HEK293 (cell line): ENCODE results near the gene ADORA2A.
A peak's percentile ranks its signal among the peaks of the same experiment; 100 is the strongest.

ENCODE experiments used
- CTCF ChIA-PET: fragments of 350-600 bp; formaldehyde crosslinking; extraction: SDS; loops from one replicate; lab custom pipeline; 2021; ENCODE audit warnings: antibody characterized with exemption; lab: Yijun Ruan, JAX
- POLR2A ChIA-PET: fragments of 300-600 bp; formaldehyde crosslinking; extraction: SDS; loops from one replicate; lab custom pipeline; 2020; ENCODE audit warnings: antibody characterized with exemption, inconsistent platforms; lab: Yijun Ruan, JAX
- H3K27ac ChIP-seq: fragments of 200-500 bp; sonication (Bioruptor generic); 2 replicates; pipeline ENCODE4 v1.5.1; 2014; ENCODE audit warnings: low read depth, low read length, control low read depth, inconsistent platforms; ENCODE audit errors: extremely low read depth
- H3K36me3 ChIP-seq, 2 experiments: fragments of 200-500 bp in 1 of 2; sonication (Bioruptor generic) in 1 of 2; 1 replicate in 1 of 2; 2 replicates in 1 of 2; pipeline ENCODE4 v1.5.1; 2014 to 2017; ENCODE audit warnings: inconsistent platforms in 2 of 2, low read length in 2 of 2; ENCODE audit not compliant: control insufficient read depth in 2 of 2, insufficient read depth in 1 of 2
- H3K4me1 ChIP-seq: fragments of 200-500 bp; sonication (Bioruptor generic); 2 replicates; pipeline ENCODE4 v1.5.1; 2014; ENCODE audit warnings: mild to moderate bottlenecking, low read length, inconsistent platforms; ENCODE audit not compliant: control insufficient read depth, insufficient read depth
- H3K4me3 ChIP-seq: 2 replicates; pipeline ENCODE4 v1.5.1; 2011; ENCODE audit warnings: low read depth, mild to moderate bottlenecking, control low read depth, low read length, moderate library complexity
- H3K9me3 ChIP-seq: fragments of 200-500 bp; sonication (Bioruptor generic); 2 replicates; pipeline ENCODE4 v1.5.1; 2014; ENCODE audit warnings: low read depth, low read length, inconsistent platforms; ENCODE audit not compliant: control insufficient read depth, insufficient read depth
- EGR2 ChIP-seq: fragments of 450-650 bp; formaldehyde crosslinking; IDR thresholded peaks from 2 replicates; pipeline ENCODE4 v1.5.1; 2016; ENCODE audit warnings: low read depth, missing biosample characterization, missing genetic modification characterization
- KLF7 ChIP-seq: fragments of 450-650 bp; formaldehyde crosslinking; IDR thresholded peaks from 2 replicates; pipeline ENCODE4 v1.5.1; 2016; ENCODE audit warnings: missing biosample characterization, missing genetic modification characterization, borderline replicate concordance
- OSR2 ChIP-seq: fragments of 450-650 bp; formaldehyde crosslinking; IDR thresholded peaks from 2 replicates; pipeline ENCODE4 v1.5.1; 2016; ENCODE audit warnings: missing biosample characterization, missing genetic modification characterization
- TRIM28 ChIP-seq: IDR thresholded peaks from 2 replicates; pipeline ENCODE4 v1.6.1; 2011; ENCODE audit warnings: low read length, control low read depth, borderline replicate concordance
- ZFP3 ChIP-seq: fragments of 450-650 bp; formaldehyde crosslinking; IDR thresholded peaks from 2 replicates; pipeline ENCODE4 v1.5.1; 2016; ENCODE audit warnings: low read depth, missing biosample characterization, missing genetic modification characterization
- ZFP37 ChIP-seq: fragments of 450-650 bp; formaldehyde crosslinking; IDR thresholded peaks from 2 replicates; pipeline ENCODE4 v1.5.1; 2016; ENCODE audit warnings: missing biosample characterization, missing genetic modification characterization
- ZFP69B ChIP-seq: fragments of 450-650 bp; formaldehyde crosslinking; IDR thresholded peaks from 2 replicates; pipeline ENCODE4 v1.5.1; 2016; ENCODE audit warnings: missing biosample characterization, missing genetic modification characterization
- ZNF146 ChIP-seq: fragments of 450-650 bp; formaldehyde crosslinking; IDR thresholded peaks from 2 replicates; pipeline ENCODE4 v1.5.1; 2016; ENCODE audit warnings: missing biosample characterization, missing genetic modification characterization
- ZNF23 ChIP-seq: fragments of 450-650 bp; formaldehyde crosslinking; IDR thresholded peaks from 2 replicates; pipeline ENCODE4 v1.5.1; 2016; ENCODE audit warnings: missing biosample characterization, missing genetic modification characterization, borderline replicate concordance
- ZNF366 ChIP-seq: fragments of 450-650 bp; formaldehyde crosslinking; conservative IDR thresholded peaks from 2 replicates; pipeline ENCODE4 v1.5.1; 2016; ENCODE audit warnings: missing biosample characterization, missing genetic modification characterization
- ZNF514 ChIP-seq: fragments of 450-650 bp; formaldehyde crosslinking; IDR thresholded peaks from 2 replicates; pipeline ENCODE4 v1.5.1; 2016; ENCODE audit warnings: missing biosample characterization, missing genetic modification characterization
- ZNF558 ChIP-seq: fragments of 450-650 bp; formaldehyde crosslinking; IDR thresholded peaks from 2 replicates; pipeline ENCODE4 v1.5.1; 2016; ENCODE audit warnings: missing biosample characterization, missing genetic modification characterization
- ZNF624 ChIP-seq: fragments of 450-650 bp; formaldehyde crosslinking; IDR thresholded peaks from 2 replicates; pipeline ENCODE4 v1.5.1; 2017; ENCODE audit warnings: missing biosample characterization, missing genetic modification characterization
- ZNF768 ChIP-seq: fragments of 450-650 bp; formaldehyde crosslinking; IDR thresholded peaks from 2 replicates; pipeline ENCODE4 v1.5.1; 2018; ENCODE audit warnings: missing biosample characterization, mild to moderate bottlenecking, missing genetic modification characterization
- TF ChIP-seq, protein P1 (sequence below): fragments of 450-650 bp; formaldehyde crosslinking; IDR thresholded peaks from 2 replicates; pipeline ENCODE4 v1.5.1; 2017; ENCODE audit warnings: missing biosample characterization, missing genetic modification characterization
- TF ChIP-seq, protein P2 (sequence below): fragments of 450-650 bp; formaldehyde crosslinking; IDR thresholded peaks from 2 replicates; pipeline ENCODE4 v1.5.1; 2016; ENCODE audit warnings: missing biosample characterization, missing genetic modification characterization
- TF ChIP-seq, protein P3 (sequence below): fragments of 450-650 bp; formaldehyde crosslinking; IDR thresholded peaks from 2 replicates; pipeline ENCODE4 v1.5.1; 2016; ENCODE audit warnings: missing biosample characterization, missing genetic modification characterization
- TF ChIP-seq, protein P4 (sequence below): fragments of 450-650 bp; formaldehyde crosslinking; IDR thresholded peaks from 2 replicates; pipeline ENCODE4 v1.5.1; 2016; ENCODE audit warnings: missing biosample characterization, missing genetic modification characterization, low read depth

The ADORA2A gene

DNA sequence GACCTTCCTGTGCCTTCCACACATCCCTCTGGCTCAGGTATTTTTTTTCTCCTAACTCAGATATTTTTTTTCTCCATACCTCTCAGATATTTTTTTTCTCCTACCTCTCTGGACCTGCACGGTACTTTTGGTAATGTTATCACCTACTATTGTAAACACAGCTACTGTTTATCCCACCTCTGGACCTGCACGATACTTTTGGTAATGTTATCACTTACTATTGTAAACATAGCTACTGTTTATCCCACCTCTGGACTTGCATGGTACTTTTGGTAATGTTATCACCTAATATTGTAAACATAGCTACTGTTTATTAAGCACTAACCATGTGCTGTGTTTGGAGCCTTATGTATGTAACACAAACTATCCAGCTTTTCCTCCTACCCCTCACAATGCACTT lies 55.6 kb downstream of the ADORA2A start:
- Histone ChIP-seq H3K4me3 (no peak overlapping the region), H3K9me3 (no peaks in the 10 kb centered on the region), H3K36me3 (no peaks in the 10 kb centered on the region), H3K27ac (no peak overlapping the region; the same call in 1 of the 2 replicates), H3K4me1 (peaks cover 10% of the 10 kb centered on the region; the same call in 1 of the 2 replicates)
- TF ChIP-seq TRIM28, result 0 out of 2 replicates have a peak, but pooled peaks have one; percentile 71
- no peak for TF ChIP-seq ZFP3
- TF ChIP-seq OSR2, result peak; percentile 65
- ChIA-PET CTCF (interaction anchor here (0.6 to 1.8 kb wide), 6 partner anchors 14 to 632 kb away, joined by 3 to 7 read pairs (median 4); no protein-coding TSS in a partner anchor), POLR2A (no interaction called here)

DNA sequence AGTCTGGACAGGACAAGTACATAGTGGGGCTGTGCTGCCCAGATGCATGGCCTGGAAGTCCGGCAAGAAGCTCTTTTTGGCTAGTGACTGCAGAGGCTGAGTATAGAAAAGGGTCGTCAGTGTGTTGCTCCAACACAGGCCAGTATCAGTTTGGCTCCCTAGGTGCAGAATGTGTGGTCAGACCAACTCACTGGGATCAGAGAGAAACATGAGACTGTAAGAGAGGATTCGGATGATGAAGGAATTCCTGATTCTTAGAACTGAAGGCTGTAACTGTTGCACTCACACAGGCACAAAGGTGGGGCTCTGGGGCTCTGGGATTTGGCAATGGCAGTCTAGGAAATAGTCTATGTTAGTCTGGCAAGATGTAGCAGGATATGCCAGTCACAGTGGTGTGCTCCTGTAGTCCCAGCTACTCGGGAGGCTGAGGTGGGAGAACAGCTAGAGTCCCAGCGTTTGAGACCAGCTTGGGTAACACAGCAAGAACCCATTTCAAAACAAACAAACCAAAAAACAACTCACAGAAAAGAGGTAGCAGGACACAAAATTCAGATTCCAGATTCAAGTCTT lies 56.7 kb downstream of the ADORA2A start:
- Histone ChIP-seq H3K27ac (no peak overlapping the region), H3K9me3 (no peaks in the 10 kb centered on the region), H3K36me3 (no peaks in the 10 kb centered on the region), H3K4me1 (peaks cover 10% of the 10 kb centered on the region; the same call in 1 of the 2 replicates), H3K4me3 (no peak overlapping the region)
- POLR2A ChIA-PET, result interaction anchor here (1.0 kb wide), 1 partner anchor 18 kb away, joined by 3 read pairs; no protein-coding TSS in a partner anchor
- TF ChIP-seq EGR2 (tag by site-specific recombination) (no peak), KLF7 (tag by site-specific recombination) (no peak), ZFP69B (tag by site-specific recombination) (no peak), ZNF146 (tag by site-specific recombination) (no peak), ZNF366 (tag by site-specific recombination) (no peak), ZNF558 (tag by site-specific recombination) (no peak), ZNF514 (tag by site-specific recombination) (no peak), ZFP37 (no peak), ZNF768 (tag by site-specific recombination) (no peak)
- TF ChIP-seq, protein P1, sequence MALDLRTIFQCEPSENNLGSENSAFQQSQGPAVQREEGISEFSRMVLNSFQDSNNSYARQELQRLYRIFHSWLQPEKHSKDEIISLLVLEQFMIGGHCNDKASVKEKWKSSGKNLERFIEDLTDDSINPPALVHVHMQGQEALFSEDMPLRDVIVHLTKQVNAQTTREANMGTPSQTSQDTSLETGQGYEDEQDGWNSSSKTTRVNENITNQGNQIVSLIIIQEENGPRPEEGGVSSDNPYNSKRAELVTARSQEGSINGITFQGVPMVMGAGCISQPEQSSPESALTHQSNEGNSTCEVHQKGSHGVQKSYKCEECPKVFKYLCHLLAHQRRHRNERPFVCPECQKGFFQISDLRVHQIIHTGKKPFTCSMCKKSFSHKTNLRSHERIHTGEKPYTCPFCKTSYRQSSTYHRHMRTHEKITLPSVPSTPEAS (tag by site-specific recombination), result no peak
- TF ChIP-seq, protein P2, sequence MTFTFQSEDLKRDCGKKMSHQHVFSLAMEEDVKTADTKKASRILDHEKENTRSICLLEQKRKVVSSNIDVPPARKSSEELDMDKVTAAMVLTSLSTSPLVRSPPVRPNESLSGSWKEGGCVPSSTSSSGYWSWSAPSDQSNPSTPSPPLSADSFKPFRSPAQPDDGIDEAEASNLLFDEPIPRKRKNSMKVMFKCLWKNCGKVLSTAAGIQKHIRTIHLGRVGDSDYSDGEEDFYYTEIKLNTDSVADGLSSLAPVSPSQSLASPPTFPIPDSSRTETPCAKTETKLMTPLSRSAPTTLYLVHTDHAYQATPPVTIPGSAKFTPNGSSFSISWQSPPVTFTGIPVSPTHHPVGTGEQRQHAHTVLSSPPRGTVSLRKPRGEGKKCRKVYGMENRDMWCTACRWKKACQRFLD (tag by site-specific recombination), result no peak
- TF ChIP-seq, protein P3, sequence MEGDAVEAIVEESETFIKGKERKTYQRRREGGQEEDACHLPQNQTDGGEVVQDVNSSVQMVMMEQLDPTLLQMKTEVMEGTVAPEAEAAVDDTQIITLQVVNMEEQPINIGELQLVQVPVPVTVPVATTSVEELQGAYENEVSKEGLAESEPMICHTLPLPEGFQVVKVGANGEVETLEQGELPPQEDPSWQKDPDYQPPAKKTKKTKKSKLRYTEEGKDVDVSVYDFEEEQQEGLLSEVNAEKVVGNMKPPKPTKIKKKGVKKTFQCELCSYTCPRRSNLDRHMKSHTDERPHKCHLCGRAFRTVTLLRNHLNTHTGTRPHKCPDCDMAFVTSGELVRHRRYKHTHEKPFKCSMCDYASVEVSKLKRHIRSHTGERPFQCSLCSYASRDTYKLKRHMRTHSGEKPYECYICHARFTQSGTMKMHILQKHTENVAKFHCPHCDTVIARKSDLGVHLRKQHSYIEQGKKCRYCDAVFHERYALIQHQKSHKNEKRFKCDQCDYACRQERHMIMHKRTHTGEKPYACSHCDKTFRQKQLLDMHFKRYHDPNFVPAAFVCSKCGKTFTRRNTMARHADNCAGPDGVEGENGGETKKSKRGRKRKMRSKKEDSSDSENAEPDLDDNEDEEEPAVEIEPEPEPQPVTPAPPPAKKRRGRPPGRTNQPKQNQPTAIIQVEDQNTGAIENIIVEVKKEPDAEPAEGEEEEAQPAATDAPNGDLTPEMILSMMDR, result no peak
- CTCF ChIA-PET, result interaction anchor here (0.6 to 1.8 kb wide), 8 partner anchors 13 to 62 kb away, joined by 3 to 7 read pairs (median 4); no protein-coding TSS in a partner anchor

DNA sequence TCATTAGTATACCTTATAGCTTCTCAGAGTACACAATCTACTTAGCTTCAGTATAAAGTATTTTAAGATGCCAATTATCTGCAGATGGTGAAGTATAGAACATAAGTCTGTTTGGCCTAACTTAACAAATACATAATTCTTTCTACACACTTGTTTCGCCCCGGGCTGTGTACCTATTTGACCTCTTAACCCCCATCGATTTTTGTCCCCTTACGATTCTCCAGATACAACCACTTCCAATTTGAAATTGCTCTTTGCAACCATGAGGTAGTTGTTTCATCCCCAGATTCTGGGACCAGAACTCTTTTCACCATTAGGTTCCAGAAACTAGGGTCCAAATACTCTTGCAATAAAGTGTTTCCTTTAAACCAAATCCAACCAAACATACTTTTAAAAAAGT lies 57.8 kb downstream of the ADORA2A start:
- no peak overlapping the region for H3K4me3 ChIP-seq
- H3K9me3 ChIP-seq, result no peaks in the 10 kb centered on the region
- H3K36me3 ChIP-seq, result no peaks in the 10 kb centered on the region
- ChIA-PET POLR2A (no interaction called here), CTCF (interaction anchor here (0.6 kb wide), 1 partner anchor 17 kb away, joined by 3 read pairs; no protein-coding TSS in a partner anchor)
- H3K27ac ChIP-seq, result no peak overlapping the region
- H3K4me1 ChIP-seq, result peaks cover 10% of the 10 kb centered on the region; the same call in 1 of the 2 replicates
- TF ChIP-seq ZNF23 (tag by site-specific recombination) (no peak), ZNF624 (tag by site-specific recombination) (no peak)
- TF ChIP-seq, protein P4, sequence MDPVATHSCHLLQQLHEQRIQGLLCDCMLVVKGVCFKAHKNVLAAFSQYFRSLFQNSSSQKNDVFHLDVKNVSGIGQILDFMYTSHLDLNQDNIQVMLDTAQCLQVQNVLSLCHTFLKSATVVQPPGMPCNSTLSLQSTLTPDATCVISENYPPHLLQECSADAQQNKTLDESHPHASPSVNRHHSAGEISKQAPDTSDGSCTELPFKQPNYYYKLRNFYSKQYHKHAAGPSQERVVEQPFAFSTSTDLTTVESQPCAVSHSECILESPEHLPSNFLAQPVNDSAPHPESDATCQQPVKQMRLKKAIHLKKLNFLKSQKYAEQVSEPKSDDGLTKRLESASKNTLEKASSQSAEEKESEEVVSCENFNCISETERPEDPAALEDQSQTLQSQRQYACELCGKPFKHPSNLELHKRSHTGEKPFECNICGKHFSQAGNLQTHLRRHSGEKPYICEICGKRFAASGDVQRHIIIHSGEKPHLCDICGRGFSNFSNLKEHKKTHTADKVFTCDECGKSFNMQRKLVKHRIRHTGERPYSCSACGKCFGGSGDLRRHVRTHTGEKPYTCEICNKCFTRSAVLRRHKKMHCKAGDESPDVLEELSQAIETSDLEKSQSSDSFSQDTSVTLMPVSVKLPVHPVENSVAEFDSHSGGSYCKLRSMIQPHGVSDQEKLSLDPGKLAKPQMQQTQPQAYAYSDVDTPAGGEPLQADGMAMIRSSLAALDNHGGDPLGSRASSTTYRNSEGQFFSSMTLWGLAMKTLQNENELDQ (tag by site-specific recombination), result no peak
